DMS114 treated with DMSO at 0.1 percent for 48 hours (cell line): ENCODE measurements around the gene TSTD2.

ENCODE experiments used
- DNase-seq: peaks from one replicate; lab custom pipeline; 2025; ENCODE audit not compliant: unreplicated experiment; lab: John Stamatoyannopoulos, UW

The TSTD2 gene

DNA sequence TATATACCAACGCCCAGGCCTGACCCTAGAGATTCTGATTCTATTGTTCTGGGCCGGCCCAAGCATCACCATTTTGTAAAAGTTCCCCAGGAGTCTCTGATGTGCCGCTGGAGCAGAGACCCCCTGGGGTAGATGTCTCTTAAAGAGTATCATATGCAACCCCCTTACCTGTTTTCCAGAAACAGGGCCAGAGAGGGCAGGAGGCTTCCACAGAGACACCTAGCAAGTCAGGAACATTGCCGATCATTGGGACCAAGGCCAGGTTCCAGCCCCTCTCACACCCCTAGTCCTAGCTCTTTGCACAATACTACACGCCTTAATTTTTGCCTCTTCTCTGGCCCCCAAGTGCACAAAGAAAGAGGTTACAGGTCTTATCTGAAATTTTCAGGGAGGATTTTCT lies 67.9 kb downstream of the TSTD2 start:
- DNase-seq, result no peak

DNA sequence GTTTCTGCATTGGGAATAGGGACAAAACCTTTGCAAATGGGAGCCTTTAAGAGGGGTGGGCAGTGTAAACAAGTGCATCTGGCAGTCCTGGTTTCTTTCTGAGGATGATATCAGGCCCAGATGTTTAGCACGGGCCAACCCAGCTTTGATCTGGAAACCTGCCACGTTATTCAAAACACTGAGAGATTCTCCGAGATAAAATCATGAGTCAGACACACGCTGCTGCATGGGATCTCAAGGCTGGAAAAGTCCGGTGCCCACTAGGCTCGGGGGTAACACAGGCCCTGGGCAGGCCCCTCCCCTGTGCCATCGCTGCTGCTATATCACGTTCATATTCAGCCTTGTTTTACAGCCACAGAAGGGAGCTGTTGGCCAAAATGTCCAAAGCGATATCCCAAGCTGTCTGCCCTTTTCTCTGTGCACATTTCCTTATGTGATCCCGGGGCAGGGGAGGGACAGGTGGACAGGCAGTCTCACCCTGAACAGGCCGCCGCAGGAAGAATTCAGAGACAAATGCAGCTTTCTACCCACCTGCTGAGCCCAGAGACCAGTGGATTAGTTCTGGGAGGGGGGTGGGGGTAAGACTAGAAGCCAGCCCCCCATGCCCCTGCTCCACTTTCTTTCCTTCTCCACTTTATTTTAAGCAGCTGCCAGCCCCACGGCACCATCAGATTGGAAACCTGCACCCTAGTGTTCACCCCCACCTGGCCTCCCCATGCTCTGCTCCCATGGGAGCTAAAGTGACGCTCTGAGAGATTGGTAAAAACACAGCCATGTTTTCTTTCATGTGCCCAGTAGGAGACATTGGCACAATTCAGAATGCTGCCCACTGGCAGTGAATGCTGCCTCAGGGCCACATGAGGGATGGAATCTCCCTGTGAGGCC lies 68.6 kb downstream of the TSTD2 start:
- no peak for DNase-seq

GRCh38 chr9:97563458-97564135 lies 69.6 kb downstream of the TSTD2 start:
- no peak for DNase-seq

DNA sequence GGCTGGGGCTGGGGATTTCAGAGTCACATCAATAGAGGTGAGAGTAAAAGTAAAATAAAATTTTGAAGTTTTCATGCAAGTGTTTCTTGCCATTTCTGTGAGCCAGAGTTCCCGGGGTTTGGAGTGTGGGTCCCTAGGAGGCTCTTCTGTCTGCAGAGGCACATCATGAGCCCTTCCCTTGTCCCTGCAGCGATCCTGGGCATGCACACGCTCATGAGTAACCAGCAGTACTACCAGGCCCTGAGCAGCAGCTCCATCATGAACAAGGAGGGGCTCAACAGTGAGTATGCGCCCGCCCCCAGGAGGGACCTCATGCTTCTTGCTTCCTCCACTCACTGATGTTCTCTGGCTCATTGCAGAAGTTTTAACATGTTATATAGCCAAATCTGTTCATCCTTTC lies 70.6 kb downstream of the TSTD2 start:
- DNase-seq, result no peak

DNA sequence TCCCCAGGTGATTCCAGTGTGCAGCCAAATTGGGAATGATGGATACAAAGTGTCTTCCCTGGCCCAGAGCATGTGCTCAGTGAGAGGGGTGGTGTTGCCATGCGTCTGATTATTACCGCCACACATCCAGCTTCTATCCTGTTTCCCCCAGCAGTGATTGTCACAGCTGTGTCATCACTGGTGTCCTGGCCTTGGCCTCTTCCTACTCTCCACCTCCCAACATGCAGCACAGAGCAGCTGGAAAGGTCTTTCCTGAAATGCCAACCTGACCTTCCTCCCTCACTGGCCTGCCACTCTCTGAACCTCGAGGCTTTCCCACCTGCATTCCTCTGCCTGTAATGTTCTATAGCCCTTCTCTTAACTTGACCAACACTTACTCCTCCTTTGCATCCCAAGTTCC lies 71.7 kb downstream of the TSTD2 start:
- no peak for DNase-seq

- no peak for DNase-seq
Observed at GRCh38 chr9:97560851-97561250, 72.3 kb downstream of the TSTD2 start.

- no peak for DNase-seq
Observed at GRCh38 chr9:97560154-97560553, 73.0 kb downstream of the TSTD2 start.

DNA sequence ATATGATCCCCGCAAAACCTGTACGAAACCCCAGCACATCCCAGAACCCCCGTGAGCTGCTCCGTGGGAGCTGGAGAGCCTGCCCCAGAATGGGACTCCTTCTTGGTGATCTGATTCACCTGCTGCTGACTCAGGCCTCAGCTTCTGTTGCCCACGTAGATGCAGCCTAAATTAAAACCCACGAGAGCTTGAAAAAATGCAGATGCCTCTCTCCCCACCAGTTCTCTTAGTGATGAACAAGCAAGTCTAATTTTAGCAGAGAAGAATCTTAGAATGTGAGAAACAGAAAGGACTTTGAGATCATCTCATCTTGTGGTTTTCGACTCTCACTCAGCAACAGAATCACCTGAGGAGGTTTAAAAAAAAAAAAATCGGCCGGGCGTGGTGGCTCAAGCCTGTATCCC lies 74.1 kb downstream of the TSTD2 start:
- DNase-seq, result no peak

- no peak for DNase-seq
Observed at GRCh38 chr9:97558701-97559101, 74.5 kb downstream of the TSTD2 start.

DNA sequence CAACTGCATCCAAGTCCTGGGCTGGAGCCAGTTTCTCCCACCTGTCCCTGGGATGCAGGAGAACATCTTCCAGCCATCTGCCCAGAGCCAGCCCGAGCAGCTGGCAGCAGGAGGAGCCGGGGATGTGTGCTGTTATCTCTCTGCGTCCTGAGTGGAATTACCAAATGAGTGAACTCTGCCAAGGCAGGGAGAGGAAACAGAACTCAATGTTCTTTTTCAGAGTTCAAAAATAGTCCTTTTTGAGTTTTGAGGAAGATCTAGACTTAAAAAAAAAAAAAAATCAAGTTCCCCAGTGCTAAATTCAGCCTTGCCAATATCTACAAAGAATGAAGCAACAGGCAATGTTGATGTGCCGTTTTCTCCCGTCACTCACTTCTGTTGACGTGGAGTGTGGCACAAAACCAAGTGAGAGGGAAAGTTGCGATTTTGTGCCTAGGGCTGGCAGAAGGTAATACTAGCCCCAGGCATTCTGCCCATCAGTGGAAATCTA lies 75.5 kb downstream of the TSTD2 start:
- DNase-seq, result no peak

GRCh38 chr9:97556721-97557605 lies 76.2 kb downstream of the TSTD2 start:
- no peak for DNase-seq

GRCh38 chr9:97556036-97556720 lies 77.0 kb downstream of the TSTD2 start:
- no peak for DNase-seq

- DNase-seq, result no peak
Observed at GRCh38 chr9:97555164-97555563, 78.0 kb downstream of the TSTD2 start.

- DNase-seq, result no peak
Observed at GRCh38 chr9:97554566-97555075, 78.5 kb downstream of the TSTD2 start.

GRCh38 chr9:97553841-97554240 lies 79.3 kb downstream of the TSTD2 start:
- no peak for DNase-seq

DNA sequence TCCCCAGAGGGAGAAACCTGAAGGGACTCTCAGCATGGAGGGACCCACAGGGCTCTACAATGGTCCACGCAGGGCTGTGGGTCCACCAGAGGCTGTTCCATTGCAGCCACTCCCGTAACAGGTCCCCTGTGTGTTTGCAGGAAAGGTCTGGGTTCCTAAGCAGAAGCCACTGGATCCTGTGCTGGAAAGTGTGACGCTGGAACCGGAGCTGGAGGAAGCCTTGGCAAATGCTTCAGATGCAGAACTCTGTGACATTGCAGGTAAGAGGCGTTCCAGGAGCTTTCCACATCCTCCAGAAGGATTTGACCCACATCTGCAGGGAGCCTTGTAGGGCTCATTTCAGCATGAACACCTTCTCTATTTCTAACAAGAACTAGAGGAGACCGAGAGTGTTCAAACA lies 80.0 kb downstream of the TSTD2 start:
- DNase-seq, result no peak

DNA sequence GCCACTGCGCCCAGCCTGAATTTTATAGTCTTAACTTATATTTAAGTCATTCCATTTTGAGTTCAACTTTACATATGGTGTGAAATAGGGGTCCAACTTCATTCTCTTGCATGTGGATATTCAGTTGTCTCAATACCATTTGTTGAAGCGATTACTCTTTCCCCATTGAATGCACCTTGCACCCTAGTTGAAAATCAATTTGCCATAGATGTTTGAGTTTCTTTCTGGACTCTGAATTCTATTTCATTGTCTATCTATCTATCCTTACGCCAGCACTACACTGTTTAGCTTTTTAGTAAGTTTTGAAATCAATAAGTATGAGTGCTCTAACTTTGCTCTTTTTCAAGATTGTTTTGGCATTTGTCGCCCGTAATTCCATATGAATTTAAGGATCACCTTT lies 81.9 kb downstream of the TSTD2 start:
- DNase-seq, result no peak

DNA sequence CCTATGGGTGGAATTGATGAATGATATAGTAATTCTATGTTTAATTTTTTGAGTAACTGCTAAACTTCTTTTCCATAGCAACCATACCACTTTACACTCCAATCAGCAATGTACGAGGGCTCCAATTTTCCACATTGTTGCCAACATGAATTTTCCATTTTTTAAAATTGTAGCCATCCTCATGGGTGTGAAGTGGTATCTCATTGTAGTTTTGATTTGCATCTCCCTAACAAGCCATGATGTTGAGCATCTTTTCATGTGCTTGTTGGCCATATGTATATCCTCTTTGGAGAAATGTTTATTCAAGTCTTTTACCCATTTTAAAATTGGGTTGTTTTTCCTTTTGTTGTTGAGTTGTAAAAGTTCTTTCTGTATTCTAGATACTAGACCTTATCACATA lies 82.8 kb downstream of the TSTD2 start:
- DNase-seq, result no peak
